Astrocyte of the cerebellum (primary cell): Measurements from ENCODE around the gene WAS.

Experiments
- DNase-seq: peaks from one replicate; pipeline ENCODE4 v3.0.0-alpha.2; 2011; ENCODE audit warnings: low read depth
- H3K4me3 ChIP-seq: 2 replicates; pipeline ENCODE4 v1.5.1; 2011; ENCODE audit warnings: mild to moderate bottlenecking, low read depth, low read length, moderate library complexity
- CTCF ChIP-seq: IDR thresholded peaks from 2 replicates; pipeline ENCODE4 v1.5.1; 2012; ENCODE audit warnings: low read length, low read depth, moderate library complexity, mild to moderate bottlenecking; ENCODE audit errors: missing control alignments
- in situ Hi-C: cut with HindIII; loops from 2 replicates; pipeline ENCODE4 v1.10.0; 2017; ENCODE audit warnings: low sequenced_read_pairs

The WAS gene

GRCh38 chrX:48696301-48696908, 12.8 kb downstream of the WAS start, which contains the start of gene SUV39H1:
TSS of gene SUV39H1 (plus strand) at chrX:48696734. CDS start at chrX:48696785, 51 bp downstream.
- TF ChIP-seq CTCF, result no peak
- in situ Hi-C loops, result no loop called here
- peak within 1 kb of the TSS; percentile 48 for H3K4me3 ChIP-seq
- peak; percentile 62 for DNase-seq

GRCh38 chrX:48696909-48697727, 13.5 kb downstream of the WAS start:
- TF ChIP-seq CTCF, result no peak
- peak overlapping the region; percentile 48 for H3K4me3 ChIP-seq
- in situ Hi-C loops, result no loop called here
- no peak for DNase-seq

GRCh38 chrX:48698306-48698705, 14.7 kb downstream of the WAS start:
- in situ Hi-C loops, result no loop called here
- H3K4me3 ChIP-seq, result no peak overlapping the region
- DNase-seq, result no peak
- no peak for TF ChIP-seq CTCF

- DNase-seq, result no peak
- TF ChIP-seq CTCF, result no peak
- no peak overlapping the region for H3K4me3 ChIP-seq
- in situ Hi-C loops, result loop anchor here (5.0 kb wide), 1 partner anchor 62 kb away; the partner anchor contains the start of gene GLOD5
These were observed 16.6 kb downstream of the WAS start for GRCh38 chrX:48700246-48700645.

GRCh38 chrX:48700951-48701653, 17.5 kb downstream of the WAS start:
- in situ Hi-C loops, result loop anchor here (5.0 kb wide), 1 partner anchor 61 kb away; the partner anchor contains the start of gene GLOD5
- TF ChIP-seq CTCF, result no peak
- no peak for DNase-seq
- H3K4me3 ChIP-seq, result no peak overlapping the region

GRCh38 chrX:48702032-48702431, 18.4 kb downstream of the WAS start:
- in situ Hi-C loops, result loop anchor here (5.0 kb wide), 1 partner anchor 60 kb away; the partner anchor contains the start of gene GLOD5
- DNase-seq, result no peak
- no peak overlapping the region for H3K4me3 ChIP-seq
- no peak for TF ChIP-seq CTCF
